ENCODE results near the gene ADTRP. TPM values are rescaled to one million over a fixed set of nuclear protein-coding genes. Genes with fewer than 3 reads are reported as not detected.

Gene ADTRP
- total RNA-seq, 4 donors from 2014 or later, result 0.66 to 0.92 TPM; not detected in 2

DNA sequence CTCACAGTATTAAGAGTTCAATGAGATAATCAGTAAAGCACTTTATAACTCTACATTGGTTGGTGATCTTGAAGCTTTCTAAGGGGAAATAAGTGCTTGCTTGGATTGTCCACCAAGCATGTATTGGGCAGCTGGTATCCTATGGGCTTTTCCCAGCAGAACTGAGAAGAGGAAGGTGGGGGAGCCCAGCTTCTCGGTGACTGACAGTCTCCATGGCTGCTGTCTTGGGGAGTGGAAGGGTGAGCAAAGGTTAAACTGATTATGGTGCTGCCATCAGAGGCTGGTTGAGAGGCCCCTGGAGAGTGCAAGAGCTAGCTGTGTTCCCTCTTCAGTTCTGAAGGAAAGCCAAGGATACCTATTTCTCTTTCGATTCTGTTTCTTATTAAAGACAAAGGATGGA lies 35.5 kb upstream of the ADTRP start:
- Histone ChIP-seq H3K4me1 (peaks cover 8 to 18% (median 16%) of the 10 kb centered on the region in 4 donors), H3K36me3 (no peaks in the 10 kb centered on the region), H3K9me3 (no peaks in the 10 kb centered on the region), H3K27me3 (no peaks in the 10 kb centered on the region), H3K4me3 (no peak overlapping the region), H3K27ac (replicated peaks in 1 of 4) (no peak overlapping the region)
- intact Hi-C loops (cut with DNase I), result no loop called here
- WGBS, result 88% methylated on average over 2 of the region's 2 CpGs
- DNase-seq (ENCODE audit: extremely low spot score), result peak; percentile 64
- TF ChIP-seq EP300 (IDR thresholded peaks at IDR 0.05) (no peak), POLR2AphosphoS5 (IDR thresholded peaks at IDR 0.05) (no peak), POLR2A (IDR thresholded peaks at IDR 0.05; ENCODE audit: low read depth) (no peak), CTCF (IDR thresholded peaks at IDR 0.05) (no peak)

GRCh38 chr6:11813606-11814005 lies 35.0 kb upstream of the ADTRP start:
- H3K27me3 ChIP-seq, result no peaks in the 10 kb centered on the region
- peaks cover 8 to 19% (median 16%) of the 10 kb centered on the region in 4 donors for H3K4me1 ChIP-seq
- peak; percentile 79 for DNase-seq (ENCODE audit: extremely low spot score)
- no peak overlapping the region for H3K4me3 ChIP-seq
- no peaks in the 10 kb centered on the region for H3K9me3 ChIP-seq
- WGBS, result 77% methylated on average over 4 of the region's 4 CpGs
- H3K36me3 ChIP-seq, result no peaks in the 10 kb centered on the region
- TF ChIP-seq EP300 (IDR thresholded peaks at IDR 0.05) (no peak), POLR2AphosphoS5 (IDR thresholded peaks at IDR 0.05) (no peak), POLR2A (IDR thresholded peaks at IDR 0.05; ENCODE audit: low read depth) (no peak), CTCF (IDR thresholded peaks at IDR 0.05) (no peak)
- intact Hi-C loops (cut with DNase I), result no loop called here
- peak overlapping the region in 1 of 4 donors; percentile 33 for H3K27ac ChIP-seq (replicated peaks in 1 of 4)

- Histone ChIP-seq H3K27me3 (no peaks in the 10 kb centered on the region), H3K36me3 (no peaks in the 10 kb centered on the region), H3K27ac (replicated peaks in 1 of 4) (peak overlapping the region in 1 of 4 donors; percentile 33), H3K4me1 (peaks cover 8 to 19% (median 16%) of the 10 kb centered on the region in 4 donors), H3K9me3 (no peaks in the 10 kb centered on the region), H3K4me3 (no peak overlapping the region)
- peak; percentile 77 for DNase-seq (ENCODE audit: extremely low spot score)
- TF ChIP-seq EP300 (IDR thresholded peaks at IDR 0.05) (no peak), CTCF (IDR thresholded peaks at IDR 0.05) (no peak), POLR2AphosphoS5 (IDR thresholded peaks at IDR 0.05) (no peak), POLR2A (IDR thresholded peaks at IDR 0.05; ENCODE audit: low read depth) (no peak)
- WGBS, result 55% methylated on average over 2 of the region's 2 CpGs
- intact Hi-C loops (cut with DNase I), result no loop called here
Observed at GRCh38 chr6:11812951-11813350, 34.3 kb upstream of the ADTRP start.

GRCh38 chr6:11812439-11812838 lies 33.8 kb upstream of the ADTRP start:
- Histone ChIP-seq H3K4me1 (peaks cover 8 to 19% (median 16%) of the 10 kb centered on the region in 4 donors), H3K27me3 (no peaks in the 10 kb centered on the region), H3K9me3 (no peaks in the 10 kb centered on the region), H3K4me3 (no peak overlapping the region), H3K36me3 (no peaks in the 10 kb centered on the region), H3K27ac (replicated peaks in 1 of 4) (no peak overlapping the region)
- no peak for DNase-seq (ENCODE audit: extremely low spot score)
- TF ChIP-seq CTCF (IDR thresholded peaks at IDR 0.05) (no peak), EP300 (IDR thresholded peaks at IDR 0.05) (no peak), POLR2AphosphoS5 (IDR thresholded peaks at IDR 0.05) (no peak), POLR2A (IDR thresholded peaks at IDR 0.05; ENCODE audit: low read depth) (no peak)
- intact Hi-C loops (cut with DNase I), result no loop called here
- WGBS, result 68% methylated on average over 1 of the region's 1 CpG

DNA sequence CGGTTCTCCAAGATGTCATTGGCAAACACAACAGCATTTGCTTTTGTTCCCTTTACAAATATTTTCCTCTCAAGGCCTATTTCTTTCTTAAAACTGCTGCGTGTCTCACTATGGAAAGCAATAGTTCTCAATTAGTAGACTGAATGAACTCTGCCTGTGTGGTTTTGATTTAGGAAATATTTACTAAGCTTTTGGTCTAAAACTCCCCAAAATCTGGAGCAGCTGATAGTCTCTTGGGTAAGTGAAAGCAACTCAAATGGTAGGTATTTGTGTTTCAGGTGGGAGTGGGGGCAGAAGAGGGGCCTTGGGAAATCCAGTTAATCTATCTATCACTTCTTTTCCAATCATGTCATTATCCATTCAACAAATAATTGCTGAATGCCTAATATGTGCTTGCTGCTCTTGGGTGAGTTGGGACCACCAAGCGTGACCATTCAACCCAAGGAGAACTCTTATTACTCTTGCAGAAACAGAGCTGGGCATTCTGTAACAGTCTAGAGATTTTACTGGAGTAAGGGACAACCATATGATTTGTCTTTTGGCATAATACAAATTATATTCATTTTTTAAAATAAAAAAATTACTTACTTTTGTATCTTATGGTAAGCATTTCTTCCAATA lies 33.2 kb upstream of the ADTRP start:
- Histone ChIP-seq H3K9me3 (no peaks in the 10 kb centered on the region), H3K4me1 (peaks cover 8 to 19% (median 16%) of the 10 kb centered on the region in 4 donors), H3K36me3 (no peaks in the 10 kb centered on the region), H3K27me3 (no peaks in the 10 kb centered on the region), H3K27ac (replicated peaks in 1 of 4) (no peak overlapping the region), H3K4me3 (no peak overlapping the region)
- TF ChIP-seq POLR2AphosphoS5 (IDR thresholded peaks at IDR 0.05) (no peak), CTCF (IDR thresholded peaks at IDR 0.05) (no peak), POLR2A (IDR thresholded peaks at IDR 0.05; ENCODE audit: low read depth) (no peak), EP300 (IDR thresholded peaks at IDR 0.05) (no peak)
- DNase-seq (ENCODE audit: extremely low spot score), result peak; percentile 12
- 90% methylated on average over 3 of the region's 3 CpGs for WGBS
- intact Hi-C loops (cut with DNase I), result no loop called here

All from esophagus muscularis mucosa (tissue), 4 donors.